Loucy (cell line): ENCODE measurements around the gene BOLL.

ENCODE experiments used
- H2AFZ ChIP-seq: fragments of 200-600 bp; sonication (generic); 2 replicates; pipeline ENCODE4 v1.6.0; 2016; ENCODE audit warnings: antibody characterized with exemption, mild to moderate bottlenecking, low read length, moderate library complexity
- H3F3A ChIP-seq: fragments of 200-600 bp; 2 replicates; pipeline ENCODE4 v1.6.0; 2016; ENCODE audit warnings: antibody characterized with exemption, low read depth, mild to moderate bottlenecking
- H3K27me3 ChIP-seq: fragments of 200-600 bp; sonication (generic); 2 replicates; pipeline ENCODE4 v1.6.1; 2014; ENCODE audit warnings: low read length, mild to moderate bottlenecking; ENCODE audit not compliant: insufficient read depth, poor library complexity, severe bottlenecking
- H3K36me3 ChIP-seq: fragments of 200-600 bp; sonication (generic); 2 replicates; pipeline ENCODE4 v1.6.1; 2016; ENCODE audit warnings: low read length; ENCODE audit not compliant: insufficient read depth
- H3K4me1 ChIP-seq: fragments of 200-600 bp; sonication (generic); 2 replicates; pipeline ENCODE4 v1.5.1; 2014; ENCODE audit warnings: low read length, mild to moderate bottlenecking; ENCODE audit not compliant: insufficient read depth, poor library complexity, severe bottlenecking
- H3K4me2 ChIP-seq: fragments of 200-600 bp; sonication (generic); 2 replicates; pipeline ENCODE4 v1.6.0; 2014; ENCODE audit warnings: antibody characterized with exemption, low read length, low read depth, mild to moderate bottlenecking; ENCODE audit not compliant: poor library complexity, severe bottlenecking
- H3K4me3 ChIP-seq: fragments of 200-600 bp; sonication (generic); 2 replicates; pipeline ENCODE4 v1.5.1; 2014; ENCODE audit warnings: low read length, mild to moderate bottlenecking, mixed read lengths; ENCODE audit not compliant: poor library complexity, severe bottlenecking
- H3K79me2 ChIP-seq: fragments of 200-600 bp; sonication (generic); 2 replicates; pipeline ENCODE4 v1.6.1; 2014; ENCODE audit warnings: low read length; ENCODE audit not compliant: insufficient read depth
- H3K9ac ChIP-seq: fragments of 200-600 bp; sonication (generic); 2 replicates; pipeline ENCODE4 v1.6.0; 2014; ENCODE audit warnings: mild to moderate bottlenecking, low read depth, low read length, moderate library complexity; ENCODE audit not compliant: poor library complexity, severe bottlenecking
- H3K9me2 ChIP-seq: fragments of 200-600 bp; sonication (generic); replicated peaks from 2 replicates; pipeline ENCODE4 v1.6.1; 2016; ENCODE audit warnings: low read depth, low read length, mixed read lengths
- H3K9me3 ChIP-seq: fragments of 200-600 bp; sonication (generic); 2 replicates; pipeline ENCODE4 v1.6.1; 2014; ENCODE audit warnings: mild to moderate bottlenecking, antibody characterized with exemption, low read length, low read depth; ENCODE audit not compliant: insufficient read depth
- H4K20me1 ChIP-seq: fragments of 200-600 bp; sonication (generic); 2 replicates; pipeline ENCODE4 v1.6.0; 2014; ENCODE audit warnings: antibody characterized with exemption, low read length, mild to moderate bottlenecking; ENCODE audit not compliant: insufficient read depth, poor library complexity, severe bottlenecking
- EZH2phosphoT487 ChIP-seq: fragments of 200-600 bp; IDR thresholded peaks from 2 replicates; pipeline ENCODE4 v1.6.1; 2018; ENCODE audit warnings: antibody characterized with exemption, mild to moderate bottlenecking, moderate library complexity, borderline replicate concordance
- TF ChIP-seq, protein P1 (sequence below): fragments of 200-600 bp; sonication (generic); conservative IDR thresholded peaks from 2 replicates; pipeline ENCODE4 v1.5.1; 2014; ENCODE audit warnings: mild to moderate bottlenecking, antibody characterized with exemption, low read length

Gene BOLL

DNA sequence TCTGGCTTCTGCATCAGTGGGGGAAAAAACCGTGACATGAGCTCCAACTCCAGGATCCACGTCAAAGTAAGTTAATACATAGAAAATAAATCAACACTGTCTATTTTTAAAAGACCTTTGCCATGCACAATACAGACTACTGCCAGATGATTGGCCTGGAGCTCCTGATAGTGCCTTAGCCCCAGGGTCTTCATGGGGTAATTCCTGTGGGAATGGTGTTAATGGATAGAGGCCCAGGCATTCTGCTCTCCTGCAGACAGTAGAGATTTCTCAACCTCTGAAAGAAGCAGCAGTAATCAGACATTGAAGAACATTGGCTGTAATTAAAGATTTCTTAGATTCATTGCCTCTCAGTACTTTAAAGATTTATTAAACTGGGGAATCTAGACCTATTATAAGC lies 15.0 kb upstream of the BOLL start:
- Histone ChIP-seq H3K79me2 (no peaks in the 10 kb centered on the region), H3K9me2 (no peaks in the 10 kb centered on the region), H3K9me3 (no peaks in the 10 kb centered on the region), H2AFZ (no peak overlapping the region), H3K4me3 (no peak overlapping the region), H3K36me3 (no peaks in the 10 kb centered on the region), H3K4me1 (peaks cover 4% of the 10 kb centered on the region), H3K9ac (no peak overlapping the region), H3K4me2 (no peak overlapping the region), H4K20me1 (no peaks in the 10 kb centered on the region), H3K27me3 (no peaks in the 10 kb centered on the region), H3F3A (no peaks in the 10 kb centered on the region)
- TF ChIP-seq, protein P1, sequence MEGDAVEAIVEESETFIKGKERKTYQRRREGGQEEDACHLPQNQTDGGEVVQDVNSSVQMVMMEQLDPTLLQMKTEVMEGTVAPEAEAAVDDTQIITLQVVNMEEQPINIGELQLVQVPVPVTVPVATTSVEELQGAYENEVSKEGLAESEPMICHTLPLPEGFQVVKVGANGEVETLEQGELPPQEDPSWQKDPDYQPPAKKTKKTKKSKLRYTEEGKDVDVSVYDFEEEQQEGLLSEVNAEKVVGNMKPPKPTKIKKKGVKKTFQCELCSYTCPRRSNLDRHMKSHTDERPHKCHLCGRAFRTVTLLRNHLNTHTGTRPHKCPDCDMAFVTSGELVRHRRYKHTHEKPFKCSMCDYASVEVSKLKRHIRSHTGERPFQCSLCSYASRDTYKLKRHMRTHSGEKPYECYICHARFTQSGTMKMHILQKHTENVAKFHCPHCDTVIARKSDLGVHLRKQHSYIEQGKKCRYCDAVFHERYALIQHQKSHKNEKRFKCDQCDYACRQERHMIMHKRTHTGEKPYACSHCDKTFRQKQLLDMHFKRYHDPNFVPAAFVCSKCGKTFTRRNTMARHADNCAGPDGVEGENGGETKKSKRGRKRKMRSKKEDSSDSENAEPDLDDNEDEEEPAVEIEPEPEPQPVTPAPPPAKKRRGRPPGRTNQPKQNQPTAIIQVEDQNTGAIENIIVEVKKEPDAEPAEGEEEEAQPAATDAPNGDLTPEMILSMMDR: no peak
- TF ChIP-seq EZH2phosphoT487: no peak

DNA sequence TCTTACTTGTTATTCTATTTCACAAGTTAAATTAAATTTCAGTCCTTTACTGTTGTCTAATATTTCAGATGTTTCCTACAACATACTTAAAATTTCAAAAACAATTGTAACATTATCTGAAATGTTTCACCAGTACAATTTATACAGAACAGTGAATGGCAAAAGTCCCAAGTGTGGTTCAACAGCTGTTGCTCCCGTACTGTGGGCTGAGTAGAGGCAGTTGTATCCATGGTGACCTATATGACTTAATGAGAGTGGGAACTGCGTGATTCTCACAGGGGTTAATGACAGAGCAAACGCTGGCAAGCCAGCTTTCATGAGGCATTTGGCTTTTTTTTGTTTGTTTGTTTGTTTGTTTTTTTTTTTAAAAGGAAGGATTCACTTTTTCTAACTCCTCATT lies 13.9 kb upstream of the BOLL start:
- H3K4me1 ChIP-seq: peaks cover 4% of the 10 kb centered on the region
- no peak overlapping the region for H3K4me3 ChIP-seq
- H4K20me1 ChIP-seq: no peaks in the 10 kb centered on the region
- no peaks in the 10 kb centered on the region for H3F3A ChIP-seq
- TF ChIP-seq EZH2phosphoT487: no peak
- TF ChIP-seq, protein P1: no peak
- H3K36me3 ChIP-seq: no peaks in the 10 kb centered on the region
- no peaks in the 10 kb centered on the region for H3K9me2 ChIP-seq
- H3K79me2 ChIP-seq: no peaks in the 10 kb centered on the region
- H2AFZ ChIP-seq: no peak overlapping the region
- no peak overlapping the region for H3K4me2 ChIP-seq
- no peaks in the 10 kb centered on the region for H3K27me3 ChIP-seq
- no peaks in the 10 kb centered on the region for H3K9me3 ChIP-seq
- H3K9ac ChIP-seq: no peak overlapping the region

DNA sequence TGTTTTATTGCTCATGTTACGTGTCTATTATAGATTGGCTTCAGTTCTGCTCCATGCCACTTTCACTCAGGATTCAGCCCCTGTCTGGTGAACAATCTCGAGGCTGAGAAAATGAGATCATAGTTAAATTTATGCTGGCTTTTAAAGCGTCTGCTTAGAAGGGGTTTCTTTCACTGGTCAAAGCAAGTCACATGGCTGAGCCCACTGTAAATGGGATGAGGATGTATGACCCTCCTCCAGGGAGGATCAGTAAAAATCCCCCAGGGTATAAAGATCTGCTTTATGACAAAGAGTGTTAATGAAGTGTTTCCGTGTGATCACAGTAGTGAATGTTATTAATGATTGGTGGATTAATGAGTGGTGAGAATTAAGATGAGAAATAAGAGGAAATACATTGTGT lies 13.1 kb upstream of the BOLL start:
- no peaks in the 10 kb centered on the region for H3K36me3 ChIP-seq
- no peaks in the 10 kb centered on the region for H3F3A ChIP-seq
- H3K4me2 ChIP-seq: no peak overlapping the region
- H4K20me1 ChIP-seq: no peaks in the 10 kb centered on the region
- H3K4me1 ChIP-seq: peaks cover 2% of the 10 kb centered on the region
- H3K9ac ChIP-seq: no peak overlapping the region
- no peak overlapping the region for H3K4me3 ChIP-seq
- no peaks in the 10 kb centered on the region for H3K9me3 ChIP-seq
- no peaks in the 10 kb centered on the region for H3K27me3 ChIP-seq
- no peak overlapping the region for H2AFZ ChIP-seq
- TF ChIP-seq, protein P1: no peak
- TF ChIP-seq EZH2phosphoT487: no peak
- no peaks in the 10 kb centered on the region for H3K79me2 ChIP-seq
- H3K9me2 ChIP-seq: no peaks in the 10 kb centered on the region
